AG09309 (cell line): ENCODE results near the gene FXYD5.
"Not testable (repeated sequence)": the region's sequence is repeated elsewhere in the genome, so short reads cannot be mapped to it uniquely, and the experiment has no call there.

Experiments used
- DNase-seq: peaks from one replicate; pipeline ENCODE4 v3.0.0-alpha.2; 2010; ENCODE audit warnings: low read depth
- H3K4me3 ChIP-seq: 2 replicates; pipeline ENCODE4 v1.5.1; 2011; ENCODE audit warnings: mild to moderate bottlenecking, low read depth, low read length, moderate library complexity; ENCODE audit not compliant: control insufficient read depth
- TF ChIP-seq, protein P1 (sequence below): IDR thresholded peaks from 2 replicates; pipeline ENCODE4 v1.5.1; 2011; ENCODE audit warnings: mild to moderate bottlenecking, low read depth, low read length, inconsistent platforms; ENCODE audit not compliant: insufficient read depth, control insufficient read depth; ENCODE audit errors: missing control alignments

Gene FXYD5

DNA sequence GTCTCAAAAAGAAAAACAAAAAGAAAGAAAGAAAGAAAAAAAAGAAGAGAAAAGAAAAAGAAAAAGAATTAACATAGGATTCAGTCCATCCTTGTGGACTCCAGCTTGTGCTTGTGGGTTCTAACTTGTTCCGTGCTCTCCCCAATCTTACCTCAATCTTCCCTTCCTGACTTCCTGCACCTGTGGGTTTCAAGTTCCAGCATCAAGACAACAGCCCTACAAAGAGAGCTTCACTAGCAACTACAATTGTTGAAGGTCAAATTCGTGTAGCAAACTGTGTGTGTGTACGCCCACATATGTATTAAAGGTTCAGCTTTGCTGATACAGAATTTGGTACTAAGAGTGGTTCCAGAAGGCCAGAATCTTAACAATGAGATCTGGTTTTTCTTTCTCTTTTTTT lies 25.3 kb downstream of the FXYD5 start:
- no peak for DNase-seq
- TF ChIP-seq, protein P1, sequence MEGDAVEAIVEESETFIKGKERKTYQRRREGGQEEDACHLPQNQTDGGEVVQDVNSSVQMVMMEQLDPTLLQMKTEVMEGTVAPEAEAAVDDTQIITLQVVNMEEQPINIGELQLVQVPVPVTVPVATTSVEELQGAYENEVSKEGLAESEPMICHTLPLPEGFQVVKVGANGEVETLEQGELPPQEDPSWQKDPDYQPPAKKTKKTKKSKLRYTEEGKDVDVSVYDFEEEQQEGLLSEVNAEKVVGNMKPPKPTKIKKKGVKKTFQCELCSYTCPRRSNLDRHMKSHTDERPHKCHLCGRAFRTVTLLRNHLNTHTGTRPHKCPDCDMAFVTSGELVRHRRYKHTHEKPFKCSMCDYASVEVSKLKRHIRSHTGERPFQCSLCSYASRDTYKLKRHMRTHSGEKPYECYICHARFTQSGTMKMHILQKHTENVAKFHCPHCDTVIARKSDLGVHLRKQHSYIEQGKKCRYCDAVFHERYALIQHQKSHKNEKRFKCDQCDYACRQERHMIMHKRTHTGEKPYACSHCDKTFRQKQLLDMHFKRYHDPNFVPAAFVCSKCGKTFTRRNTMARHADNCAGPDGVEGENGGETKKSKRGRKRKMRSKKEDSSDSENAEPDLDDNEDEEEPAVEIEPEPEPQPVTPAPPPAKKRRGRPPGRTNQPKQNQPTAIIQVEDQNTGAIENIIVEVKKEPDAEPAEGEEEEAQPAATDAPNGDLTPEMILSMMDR: no peak
- H3K4me3 ChIP-seq: no peak overlapping the region

DNA sequence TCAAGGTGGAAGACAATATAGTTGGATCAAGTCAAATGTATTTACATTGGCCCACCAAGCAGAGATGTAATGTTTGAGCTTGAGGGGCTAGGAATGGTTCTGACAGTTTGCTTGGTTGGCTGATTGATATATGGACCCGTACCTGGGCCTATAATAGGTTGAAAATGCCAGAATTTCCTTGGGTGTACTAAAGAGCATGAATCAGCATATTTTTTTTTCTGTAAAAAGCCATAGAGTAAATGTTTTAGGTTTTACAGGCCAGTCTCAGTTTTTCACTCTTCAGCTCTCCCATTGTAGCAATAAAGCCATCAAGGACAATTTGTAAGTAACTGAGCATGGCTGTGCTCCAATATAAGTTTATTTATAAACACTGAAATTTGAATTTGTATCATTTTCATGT lies 26.9 kb downstream of the FXYD5 start:
- TF ChIP-seq, protein P1: no peak
- no peak overlapping the region for H3K4me3 ChIP-seq
- no peak for DNase-seq

DNA sequence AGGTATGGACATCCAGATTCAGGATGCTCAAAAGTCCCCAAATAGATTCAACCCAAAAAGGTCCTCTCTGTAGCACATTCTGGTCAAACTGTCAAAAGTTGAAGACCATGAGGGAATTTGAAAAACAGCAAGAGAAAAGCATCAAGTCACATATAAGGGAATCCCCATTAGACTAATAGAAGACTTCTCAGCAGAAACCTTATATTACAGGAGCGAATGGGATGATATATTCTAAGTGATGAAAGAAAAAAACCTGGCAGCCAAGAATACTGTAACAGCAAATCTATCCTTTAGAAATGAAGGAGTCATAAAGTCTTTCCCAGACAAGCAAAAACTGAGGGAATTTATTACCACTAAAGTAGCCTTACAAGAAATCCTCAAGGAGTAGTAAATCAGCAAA lies 29.7 kb downstream of the FXYD5 start:
- TF ChIP-seq, protein P1: no peak
- no peak for DNase-seq

DNA sequence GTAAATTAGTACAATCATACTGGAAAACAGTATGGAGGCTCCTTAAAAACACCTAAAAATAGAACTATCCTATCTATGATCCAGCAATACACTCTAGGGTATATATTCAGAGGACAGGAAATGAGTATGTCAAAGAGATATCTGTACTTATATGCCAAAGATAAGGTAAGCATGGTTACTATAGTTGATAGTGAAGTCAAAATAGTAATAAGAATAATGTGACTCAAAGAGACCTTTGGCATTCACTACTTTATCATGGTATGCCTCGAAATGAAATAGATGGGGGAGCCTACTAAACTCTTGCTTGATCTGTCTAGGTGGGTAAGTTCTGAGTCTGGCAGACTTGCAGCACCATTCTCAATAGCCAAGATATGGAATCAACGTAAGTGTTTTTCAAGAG lies 30.3 kb downstream of the FXYD5 start:
- TF ChIP-seq, protein P1: no peak
- H3K4me3 ChIP-seq: no peak overlapping the region
- no peak for DNase-seq

More for the DNA sequence above, 29.7 kb downstream of the FXYD5 start:
- no peak overlapping the region for H3K4me3 ChIP-seq

DNA sequence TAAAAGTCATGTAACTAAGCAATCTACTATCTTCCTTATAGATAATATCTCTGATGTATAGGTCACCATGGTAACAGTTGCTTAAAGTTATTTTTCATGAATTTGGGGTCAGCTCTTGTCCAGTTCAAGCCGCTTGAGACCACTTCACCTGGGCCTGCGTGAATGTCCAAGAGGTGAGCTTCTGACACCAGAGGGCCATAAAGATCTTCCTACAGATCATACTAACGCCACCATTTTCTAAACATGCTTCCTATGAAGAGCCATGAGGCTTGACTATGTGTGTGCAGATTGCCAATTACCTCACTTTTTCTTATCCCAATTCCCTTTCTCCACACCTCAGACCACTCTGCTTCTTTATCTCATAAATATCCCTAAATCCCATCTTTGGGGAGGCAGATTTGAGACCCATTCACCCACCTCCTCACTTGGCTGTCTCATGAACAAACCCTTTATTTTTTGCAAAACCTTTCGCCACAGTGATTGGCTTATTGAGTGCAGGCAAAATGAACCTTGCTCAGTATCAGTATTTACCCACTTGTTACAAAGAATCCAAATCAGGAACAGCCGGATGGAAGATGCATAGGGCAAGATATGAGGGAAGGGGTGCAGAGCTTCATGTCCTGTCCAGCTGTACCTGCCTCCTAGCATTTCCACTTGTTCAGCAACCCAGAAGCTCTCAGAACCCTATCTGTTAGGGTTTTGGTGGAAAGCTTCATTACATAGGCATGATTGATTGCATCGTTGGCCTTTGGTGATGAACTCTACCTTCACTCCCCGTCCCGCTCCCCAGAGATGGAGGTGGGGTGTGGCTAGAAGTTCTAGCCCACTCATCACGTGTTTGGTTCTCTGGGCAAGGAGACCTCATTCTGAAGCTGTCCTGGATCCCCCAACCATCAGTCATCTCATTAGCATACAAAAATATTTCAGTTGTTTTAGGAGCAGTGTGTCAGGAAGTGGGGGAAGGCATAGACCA lies 39.8 kb downstream of the FXYD5 start:
- TF ChIP-seq, protein P1: no peak
- no peak for DNase-seq
- no peak overlapping the region for H3K4me3 ChIP-seq

DNA sequence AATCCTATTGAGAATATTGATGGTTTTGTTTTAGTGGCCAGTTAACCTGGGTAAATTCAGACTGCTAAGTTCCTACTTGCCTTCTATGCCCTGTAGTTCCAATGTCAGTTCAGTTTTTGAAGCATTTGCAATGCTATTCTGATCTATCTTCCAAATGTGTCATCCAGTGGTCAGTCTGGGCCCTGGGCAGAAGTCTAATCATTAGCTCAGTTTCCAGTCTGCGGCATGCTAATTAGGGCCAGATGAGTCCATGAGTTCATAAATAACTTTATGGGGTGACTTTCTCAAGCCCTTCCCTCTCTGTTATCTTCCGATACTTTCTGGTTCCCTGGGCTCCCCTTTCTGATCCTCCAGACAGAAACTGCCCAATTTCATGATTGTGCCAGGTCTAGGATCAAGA lies 41.3 kb downstream of the FXYD5 start:
- TF ChIP-seq, protein P1: no peak
- peak; percentile 34 for DNase-seq
- no peak overlapping the region for H3K4me3 ChIP-seq

DNA sequence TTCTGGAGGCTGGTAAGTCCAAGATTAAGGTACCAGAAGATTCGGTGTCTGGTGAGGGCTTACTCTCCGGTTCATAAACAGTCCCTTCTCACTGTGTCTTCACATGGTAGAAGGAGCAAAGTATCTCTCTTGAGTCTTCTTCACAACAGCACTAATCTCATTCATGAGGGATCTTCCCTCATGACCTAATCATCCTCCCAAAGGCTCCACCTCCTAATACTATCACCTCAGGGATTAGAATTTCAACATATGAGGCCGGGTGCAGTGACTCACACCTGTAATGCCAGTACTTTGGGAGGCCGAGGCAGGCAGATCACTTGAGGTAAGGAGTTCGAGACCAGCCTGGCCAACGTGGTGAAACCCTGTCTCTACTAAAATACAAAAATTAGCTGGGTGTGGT lies 42.3 kb downstream of the FXYD5 start:
- H3K4me3 ChIP-seq: not testable (repeated sequence)

More for the DNA sequence above, 42.3 kb downstream of the FXYD5 start:
- DNase-seq: not testable (repeated sequence)
